Stimulated activated CD4-positive, alpha-beta T cell treated with anti-CD3 and anti-CD28 coated beads, Interleukin-1b, Interleukin-23, amount 100 ng/mL, for 1 hour (primary cell): ENCODE data around the gene PLAAT3.
"Not testable (repeated sequence)": the region's sequence is repeated elsewhere in the genome, so short reads cannot be mapped to it uniquely, and the experiment has no call there.

ENCODE experiments used
- DNase-seq, 2 donors: peaks; one replicate each; pipeline ENCODE4 v3.0.0-alpha.2; 2020; ENCODE audit warnings: low read depth in 2 of 2

PLAAT3 gene

GRCh38 chr11:63567044-63567840, 47.0 kb downstream of the PLAAT3 start:
- peak; percentile 20 to 24 for DNase-seq

- no peak for DNase-seq
Observed at GRCh38 chr11:63564784-63565350, 49.4 kb downstream of the PLAAT3 start.

- DNase-seq = no peak
Observed at GRCh38 chr11:63564056-63564774, 50.0 kb downstream of the PLAAT3 start.

- no peak for DNase-seq
Observed at GRCh38 chr11:63563201-63564055, 50.8 kb downstream of the PLAAT3 start, which contains the start of gene PLAAT2. PLAAT2 (minus strand) TSS chr11:63563379; CDS start chr11:63563324, 55 bp downstream.

- no peak for DNase-seq
Observed at GRCh38 chr11:63560506-63561180, 53.6 kb downstream of the PLAAT3 start.

- no peak for DNase-seq
Observed at GRCh38 chr11:63558459-63559157, 55.6 kb downstream of the PLAAT3 start.

- no peak for DNase-seq
Observed at GRCh38 chr11:63557570-63557969, 56.7 kb downstream of the PLAAT3 start.

GRCh38 chr11:63556404-63557013, 57.7 kb downstream of the PLAAT3 start:
- no peak for DNase-seq

- no peak for DNase-seq
Observed at GRCh38 chr11:63554877-63555223, 59.4 kb downstream of the PLAAT3 start.

- DNase-seq = no peak
Observed at GRCh38 chr11:63553759-63554158, 60.5 kb downstream of the PLAAT3 start.

GRCh38 chr11:63552921-63553320, 61.3 kb downstream of the PLAAT3 start:
- DNase-seq = no peak

- no peak for DNase-seq
Observed at GRCh38 chr11:63551889-63552266, 62.4 kb downstream of the PLAAT3 start.

GRCh38 chr11:63551091-63551888, 62.9 kb downstream of the PLAAT3 start:
- no peak for DNase-seq

- DNase-seq = not testable (repeated sequence)
Observed at GRCh38 chr11:63550156-63550700, 64.0 kb downstream of the PLAAT3 start.

GRCh38 chr11:63549411-63549810, 64.8 kb downstream of the PLAAT3 start:
- no peak for DNase-seq

GRCh38 chr11:63548178-63548577, 66.1 kb downstream of the PLAAT3 start:
- DNase-seq = no peak

- no peak for DNase-seq
Observed at GRCh38 chr11:63547061-63547460, 67.2 kb downstream of the PLAAT3 start.

- DNase-seq = no peak
Observed at GRCh38 chr11:63543711-63544110, 70.5 kb downstream of the PLAAT3 start.

GRCh38 chr11:63542506-63542905, 71.7 kb downstream of the PLAAT3 start:
- not testable (repeated sequence) for DNase-seq
